ENCODE results near the gene GALNT8.

Gene GALNT8

GRCh38 chr12:4791497-4791896 lies 71.3 kb downstream of the GALNT8 start:
- no peaks in the 10 kb centered on the region for H3K9me2 ChIP-seq (replicated peaks; ENCODE audit: low read depth, low read length)
- no peaks in the 10 kb centered on the region for H3K27me3 ChIP-seq (ENCODE audit: insufficient read depth, low read length, poor library complexity, severe bottlenecking)
- H2AFZ ChIP-seq (ENCODE audit: low read length) = no peak overlapping the region
- H3K36me3 ChIP-seq (ENCODE audit: insufficient read depth, low read length) = no peaks in the 10 kb centered on the region
- H3K4me2 ChIP-seq (ENCODE audit: low read depth, low read length, poor library complexity, severe bottlenecking) = no peak overlapping the region
- H3K4me1 ChIP-seq (ENCODE audit: insufficient read depth, low read length, poor library complexity, severe bottlenecking) = no peaks in the 10 kb centered on the region
- H3K4me3 ChIP-seq (ENCODE audit: low read length, poor library complexity, severe bottlenecking) = no peak overlapping the region
- no peak overlapping the region for H3K9ac ChIP-seq (ENCODE audit: low read depth, low read length, poor library complexity, severe bottlenecking)
- H3K9me3 ChIP-seq (ENCODE audit: insufficient read depth, low read depth, low read length) = no peaks in the 10 kb centered on the region
- TF ChIP-seq, protein P1, sequence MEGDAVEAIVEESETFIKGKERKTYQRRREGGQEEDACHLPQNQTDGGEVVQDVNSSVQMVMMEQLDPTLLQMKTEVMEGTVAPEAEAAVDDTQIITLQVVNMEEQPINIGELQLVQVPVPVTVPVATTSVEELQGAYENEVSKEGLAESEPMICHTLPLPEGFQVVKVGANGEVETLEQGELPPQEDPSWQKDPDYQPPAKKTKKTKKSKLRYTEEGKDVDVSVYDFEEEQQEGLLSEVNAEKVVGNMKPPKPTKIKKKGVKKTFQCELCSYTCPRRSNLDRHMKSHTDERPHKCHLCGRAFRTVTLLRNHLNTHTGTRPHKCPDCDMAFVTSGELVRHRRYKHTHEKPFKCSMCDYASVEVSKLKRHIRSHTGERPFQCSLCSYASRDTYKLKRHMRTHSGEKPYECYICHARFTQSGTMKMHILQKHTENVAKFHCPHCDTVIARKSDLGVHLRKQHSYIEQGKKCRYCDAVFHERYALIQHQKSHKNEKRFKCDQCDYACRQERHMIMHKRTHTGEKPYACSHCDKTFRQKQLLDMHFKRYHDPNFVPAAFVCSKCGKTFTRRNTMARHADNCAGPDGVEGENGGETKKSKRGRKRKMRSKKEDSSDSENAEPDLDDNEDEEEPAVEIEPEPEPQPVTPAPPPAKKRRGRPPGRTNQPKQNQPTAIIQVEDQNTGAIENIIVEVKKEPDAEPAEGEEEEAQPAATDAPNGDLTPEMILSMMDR (conservative IDR thresholded peaks at IDR 0.05; ENCODE audit: low read length) = no peak
- no peak for TF ChIP-seq EZH2phosphoT487 (IDR thresholded peaks at IDR 0.05; ENCODE audit: borderline replicate concordance)
- H4K20me1 ChIP-seq (ENCODE audit: insufficient read depth, low read length, poor library complexity, severe bottlenecking) = no peaks in the 10 kb centered on the region
- no peaks in the 10 kb centered on the region for H3K79me2 ChIP-seq (ENCODE audit: insufficient read depth, low read length)
- H3F3A ChIP-seq (ENCODE audit: low read depth) = no peaks in the 10 kb centered on the region

GRCh38 chr12:4794491-4794890 lies 74.3 kb downstream of the GALNT8 start:
- no peaks in the 10 kb centered on the region for H3K9me2 ChIP-seq (replicated peaks; ENCODE audit: low read depth, low read length)
- H3K9ac ChIP-seq (ENCODE audit: low read depth, low read length, poor library complexity, severe bottlenecking) = no peak overlapping the region
- H3K4me2 ChIP-seq (ENCODE audit: low read depth, low read length, poor library complexity, severe bottlenecking) = no peak overlapping the region
- H3F3A ChIP-seq (ENCODE audit: low read depth) = no peaks in the 10 kb centered on the region
- H3K4me3 ChIP-seq (ENCODE audit: low read length, poor library complexity, severe bottlenecking) = no peak overlapping the region
- no peaks in the 10 kb centered on the region for H3K27me3 ChIP-seq (ENCODE audit: insufficient read depth, low read length, poor library complexity, severe bottlenecking)
- peaks cover 5% of the 10 kb centered on the region for H3K4me1 ChIP-seq (ENCODE audit: insufficient read depth, low read length, poor library complexity, severe bottlenecking)
- TF ChIP-seq, protein P1 (conservative IDR thresholded peaks at IDR 0.05; ENCODE audit: low read length) = no peak
- TF ChIP-seq EZH2phosphoT487 (IDR thresholded peaks at IDR 0.05; ENCODE audit: borderline replicate concordance) = no peak
- no peaks in the 10 kb centered on the region for H4K20me1 ChIP-seq (ENCODE audit: insufficient read depth, low read length, poor library complexity, severe bottlenecking)
- H3K9me3 ChIP-seq (ENCODE audit: insufficient read depth, low read depth, low read length) = no peaks in the 10 kb centered on the region
- no peaks in the 10 kb centered on the region for H3K36me3 ChIP-seq (ENCODE audit: insufficient read depth, low read length)
- no peaks in the 10 kb centered on the region for H3K79me2 ChIP-seq (ENCODE audit: insufficient read depth, low read length)
- H2AFZ ChIP-seq (ENCODE audit: low read length) = no peak overlapping the region

DNA sequence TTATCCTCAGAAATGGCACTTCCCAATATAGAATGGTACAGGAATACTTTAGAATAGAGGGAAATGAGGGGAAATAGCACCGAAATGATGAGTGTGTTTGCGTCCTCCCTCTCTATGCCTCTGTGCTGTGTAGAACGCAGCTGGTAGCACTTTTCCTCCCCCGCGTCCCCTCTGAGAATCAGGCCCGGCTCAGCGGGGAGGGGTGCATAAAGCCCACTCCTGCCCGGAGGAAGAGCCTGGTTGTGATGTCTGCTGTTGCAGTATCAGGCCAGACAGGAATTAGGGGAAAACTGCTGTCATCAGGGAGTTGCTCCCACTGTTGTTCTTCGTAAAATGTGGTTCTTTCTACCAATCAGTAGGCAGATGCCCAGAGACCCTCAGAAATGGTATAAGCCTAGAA lies 76.0 kb downstream of the GALNT8 start:
- no peaks in the 10 kb centered on the region for H3K27me3 ChIP-seq (ENCODE audit: insufficient read depth, low read length, poor library complexity, severe bottlenecking)
- H3K79me2 ChIP-seq (ENCODE audit: insufficient read depth, low read length) = no peaks in the 10 kb centered on the region
- H3K4me2 ChIP-seq (ENCODE audit: low read depth, low read length, poor library complexity, severe bottlenecking) = no peak overlapping the region
- no peaks in the 10 kb centered on the region for H3K9me2 ChIP-seq (replicated peaks; ENCODE audit: low read depth, low read length)
- H3K4me1 ChIP-seq (ENCODE audit: insufficient read depth, low read length, poor library complexity, severe bottlenecking) = peaks cover 5% of the 10 kb centered on the region
- no peaks in the 10 kb centered on the region for H3K9me3 ChIP-seq (ENCODE audit: insufficient read depth, low read depth, low read length)
- H2AFZ ChIP-seq (ENCODE audit: low read length) = no peak overlapping the region
- TF ChIP-seq EZH2phosphoT487 (IDR thresholded peaks at IDR 0.05; ENCODE audit: borderline replicate concordance) = no peak
- TF ChIP-seq, protein P1 (conservative IDR thresholded peaks at IDR 0.05; ENCODE audit: low read length) = no peak
- H4K20me1 ChIP-seq (ENCODE audit: insufficient read depth, low read length, poor library complexity, severe bottlenecking) = no peaks in the 10 kb centered on the region
- no peak overlapping the region for H3K9ac ChIP-seq (ENCODE audit: low read depth, low read length, poor library complexity, severe bottlenecking)
- no peaks in the 10 kb centered on the region for H3F3A ChIP-seq (ENCODE audit: low read depth)
- no peaks in the 10 kb centered on the region for H3K36me3 ChIP-seq (ENCODE audit: insufficient read depth, low read length)
- H3K4me3 ChIP-seq (ENCODE audit: low read length, poor library complexity, severe bottlenecking) = no peak overlapping the region
